Hepatocyte (in vitro differentiated cells): ENCODE data around the gene GHR. TPM values are rescaled to one million over a fixed set of nuclear protein-coding genes. Genes with fewer than 3 reads are reported as not detected.

Source experiments
- DNase-seq: peaks from one replicate; pipeline ENCODE4 v3.0.0-alpha.2; 2016; ENCODE audit warnings: low spot score
- H2AFZ ChIP-seq: fragments of 200-600 bp; sonication (generic); 2 replicates; pipeline ENCODE4 v1.6.0; 2016; ENCODE audit warnings: antibody characterized with exemption, mild to moderate bottlenecking
- H3K27ac ChIP-seq: fragments of 200-600 bp; sonication (generic); 2 replicates; pipeline ENCODE4 v1.5.1; 2016; ENCODE audit warnings: mild to moderate bottlenecking
- H3K27me3 ChIP-seq: fragments of 200-600 bp; sonication (generic); 2 replicates; pipeline ENCODE4 v1.6.1; 2016
- H3K36me3 ChIP-seq: fragments of 200-600 bp; sonication (generic); replicated peaks from 2 replicates; pipeline ENCODE4 v1.5.1; 2016; ENCODE audit warnings: low read depth; ENCODE audit not compliant: insufficient read depth
- H3K4me1 ChIP-seq: fragments of 200-600 bp; sonication (generic); 2 replicates; pipeline ENCODE4 v1.5.1; 2016; ENCODE audit warnings: mild to moderate bottlenecking, moderate library complexity; ENCODE audit not compliant: insufficient read depth
- H3K4me2 ChIP-seq: fragments of 200-600 bp; sonication (generic); 2 replicates; pipeline ENCODE4 v1.6.0; 2016
- H3K4me3 ChIP-seq: fragments of 200-600 bp; sonication (generic); 2 replicates; pipeline ENCODE4 v1.5.1; 2016; ENCODE audit warnings: mild to moderate bottlenecking
- H3K79me2 ChIP-seq: fragments of 200-600 bp; sonication (generic); 2 replicates; pipeline ENCODE4 v1.6.0; 2017; ENCODE audit warnings: mild to moderate bottlenecking
- H3K9me2 ChIP-seq: fragments of 200-600 bp; sonication (generic); replicated peaks from 2 replicates; pipeline ENCODE4 v1.6.0; 2017; ENCODE audit warnings: mild to moderate bottlenecking; ENCODE audit not compliant: insufficient read depth
- H3K9me3 ChIP-seq: fragments of 200-600 bp; sonication (generic); 2 replicates; pipeline ENCODE4 v1.5.1; 2016; ENCODE audit warnings: low read depth, mild to moderate bottlenecking
- H4K20me1 ChIP-seq: fragments of 200-600 bp; sonication (generic); 2 replicates; pipeline ENCODE4 v1.6.0; 2016; ENCODE audit warnings: mild to moderate bottlenecking; ENCODE audit not compliant: insufficient read depth, poor library complexity, severe bottlenecking
- CTCF ChIP-seq: fragments of 200-600 bp; sonication (generic); IDR thresholded peaks from 2 replicates; pipeline ENCODE4 v1.5.1; 2016; ENCODE audit warnings: antibody characterized with exemption, mild to moderate bottlenecking; ENCODE audit not compliant: poor library complexity
- EZH2 ChIP-seq: fragments of 200-600 bp; sonication (generic); IDR thresholded peaks from 2 replicates; pipeline ENCODE4 v1.6.1; 2016; ENCODE audit warnings: antibody characterized with exemption, mild to moderate bottlenecking, borderline replicate concordance
- EZH2phosphoT487 ChIP-seq: fragments of 200-600 bp; sonication (generic); IDR thresholded peaks from one replicate; pipeline ENCODE4 v1.6.1; 2018; ENCODE audit warnings: antibody characterized with exemption, mild to moderate bottlenecking, low read depth, moderate library complexity; ENCODE audit not compliant: unreplicated experiment, severe bottlenecking
- WGBS: methylation state at CpG from one replicate; pipeline ENCODE4 v1.1.6; 2016; ENCODE audit warnings: low lambda C conversion rate; ENCODE audit errors: missing lambda C conversion rate; 5-methylcytosine and 5-hydroxymethylcytosine counted together
- polyA plus RNA-seq: library from polyadenylated mRNA; unstranded; fragments of >200 nt; fragmentation: Nextera tagmentation; extraction: Ambion mirVana; gene quantifications from 2 replicates; pipeline ENCODE4 v1.2.1, GENCODE V29; 2016
- total RNA-seq: library from RNA; depleted of rRNA; stranded (reverse); fragments of >200 nt; gene quantifications from 2 replicates; pipeline ENCODE4 v1.2.3, GENCODE V29; 2014

Gene GHR
- total and polyA plus RNA-seq, 2 experiments from 2014 or later = 14.4 to 24.3 TPM

- Histone ChIP-seq H4K20me1 (no peaks in the 10 kb centered on the region), H3K27me3 (no peaks in the 10 kb centered on the region), H2AFZ (no peak overlapping the region), H3K9me2 (no peaks in the 10 kb centered on the region), H3K4me3 (no peak overlapping the region), H3K36me3 (no peaks in the 10 kb centered on the region), H3K27ac (no peak overlapping the region), H3K4me1 (peaks cover 19% of the 10 kb centered on the region), H3K9me3 (no peaks in the 10 kb centered on the region), H3K4me2 (no peak overlapping the region), H3K79me2 (peaks cover 21% of the 10 kb centered on the region)
- DNase-seq = no peak
- 86% methylated on average over 2 of the region's 2 CpGs for WGBS
- TF ChIP-seq EZH2 = no peak
- no peak for TF ChIP-seq CTCF
- TF ChIP-seq EZH2phosphoT487 = no peak
Observed at GRCh38 chr5:42521406-42521805, 98.2 kb downstream of the GHR start.

DNA sequence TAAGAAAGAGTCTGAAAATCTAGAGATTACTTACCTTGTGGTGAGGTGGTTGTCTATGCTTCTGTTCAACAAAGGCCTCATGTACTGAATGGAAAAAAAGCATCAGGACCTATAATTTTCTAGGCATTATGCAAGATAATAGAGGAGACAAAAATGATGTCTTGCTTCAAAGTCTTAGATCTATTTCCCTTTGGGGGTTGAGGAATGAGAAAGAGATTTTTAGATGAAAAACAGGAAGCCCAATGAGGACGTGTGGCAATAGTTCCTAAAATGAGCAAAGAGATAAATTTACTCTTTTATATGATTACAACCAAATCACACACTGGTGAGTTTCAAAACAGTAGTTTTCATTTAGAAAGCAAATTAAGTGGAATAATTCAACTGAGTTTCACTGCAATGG is 99.5 kb downstream of the GHR start:
- Histone ChIP-seq H3K4me1 (peaks cover 14% of the 10 kb centered on the region), H3K79me2 (peaks cover 21% of the 10 kb centered on the region), H3K4me2 (no peak overlapping the region), H3K9me3 (peaks cover 4% of the 10 kb centered on the region), H2AFZ (no peak overlapping the region), H3K27ac (no peak overlapping the region), H3K4me3 (no peak overlapping the region), H3K27me3 (no peaks in the 10 kb centered on the region), H3K9me2 (no peaks in the 10 kb centered on the region), H3K36me3 (no peaks in the 10 kb centered on the region), H4K20me1 (no peaks in the 10 kb centered on the region)
- DNase-seq = no peak
- 76% methylated on average over 1 of the region's 1 CpG for WGBS
- TF ChIP-seq EZH2phosphoT487 (no peak), CTCF (no peak), EZH2 (no peak)

DNA sequence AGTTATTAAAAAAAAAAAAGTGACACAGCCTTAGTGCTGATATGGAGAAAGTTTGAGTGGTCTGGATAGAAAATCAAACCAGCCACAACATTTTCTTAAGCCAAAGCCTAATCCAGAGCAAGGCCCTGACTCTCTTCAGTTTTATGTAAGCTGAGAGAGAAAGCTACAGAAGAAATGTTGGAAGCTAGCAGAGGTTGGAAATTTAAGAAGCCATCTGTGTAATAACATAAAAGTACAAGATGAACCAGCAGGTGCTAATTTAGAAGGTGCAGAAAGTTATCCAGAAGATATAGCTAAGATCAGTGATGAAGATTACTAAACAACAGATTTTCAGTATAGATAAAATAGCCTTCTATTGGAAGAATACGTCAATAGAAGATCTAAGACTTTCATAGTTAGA is 102.9 kb downstream of the GHR start:
- no peak for TF ChIP-seq CTCF
- no peak for TF ChIP-seq EZH2
- no peak for TF ChIP-seq EZH2phosphoT487
- no peaks in the 10 kb centered on the region for H3K36me3 ChIP-seq
- H3K9me2 ChIP-seq = no peaks in the 10 kb centered on the region
- DNase-seq = no peak
- no peaks in the 10 kb centered on the region for H4K20me1 ChIP-seq
- peaks cover 5% of the 10 kb centered on the region for H3K9me3 ChIP-seq
- no peak overlapping the region for H3K27ac ChIP-seq
- 88% methylated on average over 1 of the region's 1 CpG for whole genome bisulfite sequencing
- H3K27me3 ChIP-seq = no peaks in the 10 kb centered on the region
- H2AFZ ChIP-seq = no peak overlapping the region
- no peaks in the 10 kb centered on the region for H3K4me1 ChIP-seq
- H3K4me2 ChIP-seq = no peak overlapping the region
- no peak overlapping the region for H3K4me3 ChIP-seq
- H3K79me2 ChIP-seq = peaks cover 14% of the 10 kb centered on the region

DNA sequence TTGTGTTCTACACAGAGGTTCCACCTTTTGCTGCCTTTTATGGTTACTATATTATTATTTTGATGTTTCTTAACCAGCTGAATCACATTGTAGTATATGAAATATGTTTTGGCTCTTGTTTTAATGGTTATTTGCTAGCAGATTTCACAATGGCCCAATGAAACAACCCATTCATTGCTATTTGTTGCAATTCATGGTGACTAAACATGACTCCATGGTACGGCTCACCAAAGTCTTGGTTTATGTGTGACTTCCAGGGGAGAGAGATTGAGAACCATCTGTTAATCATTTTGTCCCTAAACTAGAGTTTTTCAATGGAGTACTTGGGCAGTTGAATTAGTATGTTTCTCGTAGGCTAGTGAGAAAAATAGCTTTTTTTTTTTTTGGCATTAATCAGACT is 108.4 kb downstream of the GHR start:
- no peaks in the 10 kb centered on the region for H3K9me2 ChIP-seq
- no peak for DNase-seq
- H3K79me2 ChIP-seq = peaks cover 9% of the 10 kb centered on the region
- no peak overlapping the region for H2AFZ ChIP-seq
- no peaks in the 10 kb centered on the region for H4K20me1 ChIP-seq
- H3K4me1 ChIP-seq = no peaks in the 10 kb centered on the region
- no peaks in the 10 kb centered on the region for H3K27me3 ChIP-seq
- H3K4me3 ChIP-seq = no peak overlapping the region
- no peak overlapping the region for H3K4me2 ChIP-seq
- TF ChIP-seq CTCF (no peak), EZH2 (no peak), EZH2phosphoT487 (no peak)
- no peaks in the 10 kb centered on the region for H3K36me3 ChIP-seq
- 97% methylated on average over 2 of the region's 2 CpGs for WGBS
- no peak overlapping the region for H3K27ac ChIP-seq
- H3K9me3 ChIP-seq = peaks cover 5% of the 10 kb centered on the region
